IMR-90 (cell line): ENCODE data around the gene PXT1. TPM values are rescaled to one million over a fixed set of nuclear protein-coding genes. Genes with fewer than 3 reads are reported as not detected.

Experiments used
- ATAC-seq: fragments of 200-7000 bp; cut with Tn5 transposase; 2 replicates; pipeline ENCODE4 v1.9.1; 2020; ENCODE audit warnings: low read depth, mild to moderate bottlenecking, moderate library complexity
- BruUV-seq: library from RNA; stranded (reverse); fragments of 400-500 nt; replicated peaks from 2 replicates; lab custom pipeline; 2021; lab: Mats Ljungman, UMichigan
- CTCF ChIA-PET: fragments of 300-600 bp; formaldehyde crosslinking; extraction: SDS; loops from one replicate; lab custom pipeline; 2021; ENCODE audit warnings: antibody characterized with exemption; lab: Yijun Ruan, JAX
- POLR2A ChIA-PET: fragments of 300-600 bp; sonication (Branson Sonifier 250); formaldehyde crosslinking; loops from one replicate; lab custom pipeline; 2022; ENCODE audit warnings: antibody characterized with exemption; ENCODE audit not compliant: unreplicated experiment; lab: Charles Lee
- DNase-seq: peaks from one replicate; pipeline ENCODE4 v3.0.0; 2013
- H2AFZ ChIP-seq: replicated peaks from 2 replicates; pipeline ENCODE3; 2013; ENCODE audit warnings: low read length, mild to moderate bottlenecking; ENCODE audit not compliant: poor library complexity
- H2AK5ac ChIP-seq: 2 replicates; pipeline ENCODE4 v1.6.1; 2013; ENCODE audit warnings: low read depth, low read length, inconsistent platforms
- H2AK9ac ChIP-seq: replicated peaks from 2 replicates; pipeline ENCODE3; 2013; ENCODE audit warnings: mild to moderate bottlenecking, low read depth, low read length, moderate library complexity; ENCODE audit not compliant: poor library complexity
- H2BK120ac ChIP-seq: 2 replicates; pipeline ENCODE4 v1.6.1; 2013; ENCODE audit warnings: low read depth, low read length, inconsistent platforms
- H2BK15ac ChIP-seq: 3 replicates; pipeline ENCODE4 v1.6.1; 2013; ENCODE audit warnings: low read depth, low read length, inconsistent platforms
- H2BK20ac ChIP-seq: 2 replicates; pipeline ENCODE4 v1.6.1; 2013; ENCODE audit warnings: low read depth, mild to moderate bottlenecking, inconsistent platforms, low read length, moderate library complexity
- H2BK5ac ChIP-seq: 2 replicates; pipeline ENCODE4 v1.6.1; 2013; ENCODE audit warnings: mild to moderate bottlenecking, low read depth, low read length, inconsistent platforms; ENCODE audit not compliant: poor library complexity, severe bottlenecking
- H3K14ac ChIP-seq: replicated peaks from 2 replicates; pipeline ENCODE4 v1.6.1; 2013; ENCODE audit warnings: low read depth, low read length, inconsistent platforms
- H3K18ac ChIP-seq: 2 replicates; pipeline ENCODE4 v1.6.1; 2013; ENCODE audit warnings: low read depth, low read length, control low read depth
- H3K23ac ChIP-seq: 2 replicates; pipeline ENCODE4 v1.6.1; 2013; ENCODE audit warnings: low read depth, low read length, inconsistent platforms
- H3K27ac ChIP-seq: 2 replicates; pipeline ENCODE4 v1.5.1; 2013; ENCODE audit warnings: mild to moderate bottlenecking, control low read depth, low read length; ENCODE audit not compliant: insufficient read depth
- H3K27me3 ChIP-seq: 2 replicates; pipeline ENCODE4 v1.6.1; 2013; ENCODE audit warnings: low read length; ENCODE audit not compliant: control insufficient read depth, insufficient read depth
- H3K36me3 ChIP-seq: 2 replicates; pipeline ENCODE4 v1.6.1; 2013; ENCODE audit warnings: low read length, mixed read lengths; ENCODE audit not compliant: control insufficient read depth, insufficient read depth
- H3K4ac ChIP-seq: 2 replicates; pipeline ENCODE4 v1.6.1; 2013; ENCODE audit warnings: low read depth, low read length, inconsistent platforms
- H3K4me1 ChIP-seq: 2 replicates; pipeline ENCODE4 v1.6.1; 2013; ENCODE audit warnings: low read length, mixed read lengths; ENCODE audit not compliant: control insufficient read depth, insufficient read depth
- H3K4me2 ChIP-seq: 2 replicates; pipeline ENCODE4 v1.6.1; 2013; ENCODE audit warnings: low read depth, mild to moderate bottlenecking, control low read depth, low read length, moderate library complexity
- H3K4me3 ChIP-seq: 2 replicates; pipeline ENCODE4 v1.5.1; 2013; ENCODE audit warnings: low read depth, mild to moderate bottlenecking, control low read depth, low read length, moderate library complexity; ENCODE audit not compliant: insufficient read depth
- H3K56ac ChIP-seq: 2 replicates; pipeline ENCODE4 v1.6.1; 2013; ENCODE audit warnings: low read length, inconsistent platforms; ENCODE audit not compliant: insufficient read depth; ENCODE audit errors: extremely low read depth
- H3K79me1 ChIP-seq, 2 experiments: 2 replicates each; pipeline ENCODE4 v1.6.1; 2013; ENCODE audit warnings: low read length in 2 of 2, inconsistent platforms in 1 of 2, low read depth in 1 of 2
- H3K9ac ChIP-seq: 2 replicates; pipeline ENCODE4 v1.6.1; 2013; ENCODE audit warnings: low read depth, low read length, control low read depth
- H3K9me1 ChIP-seq: 2 replicates; pipeline ENCODE4 v1.6.1; 2013; ENCODE audit warnings: low read length, inconsistent platforms; ENCODE audit not compliant: insufficient read depth
- H3K9me3 ChIP-seq: 2 replicates; pipeline ENCODE4 v1.6.1; 2013; ENCODE audit warnings: low read length; ENCODE audit not compliant: control insufficient read depth, insufficient read depth
- H4K20me1 ChIP-seq: 2 replicates; pipeline ENCODE4 v1.6.1; 2013; ENCODE audit warnings: low read length, inconsistent platforms; ENCODE audit not compliant: insufficient read depth
- H4K5ac ChIP-seq: 2 replicates; pipeline ENCODE4 v1.6.1; 2013; ENCODE audit warnings: mild to moderate bottlenecking, low read depth, low read length, control low read depth
- H4K8ac ChIP-seq, 2 experiments: 2 replicates each; pipeline ENCODE4 v1.6.1; 2013; ENCODE audit warnings: low read depth in 2 of 2, low read length in 2 of 2, control low read depth in 1 of 2, inconsistent platforms in 1 of 2
- H4K91ac ChIP-seq: 2 replicates; pipeline ENCODE4 v1.6.1; 2013; ENCODE audit warnings: low read depth, low read length, inconsistent platforms; ENCODE audit not compliant: insufficient read depth
- RCOR1 ChIP-seq: IDR thresholded peaks from 2 replicates; pipeline ENCODE4 v1.6.1; 2012; ENCODE audit warnings: mild to moderate bottlenecking, low read length, improper control_type of control experiment; ENCODE audit not compliant: insufficient replicate concordance
- WGBS, 2 experiments: methylation state at CpG; one replicate each; pipeline versions ENCODE4 v1.1.5 to v1.1.7; 2013; ENCODE audit warnings: missing lambda C conversion rate in 2 of 2; ENCODE audit not compliant: insufficient read length in 1 of 2; ENCODE audit errors: extremely low coverage in 2 of 2; 5-methylcytosine and 5-hydroxymethylcytosine counted together
- dilution Hi-C: fragments of 300-500 bp; cut with HindIII; formaldehyde crosslinking; loops from one replicate; pipeline ENCODE4 v1.14.3; 2018; ENCODE audit warnings: low sequenced_read_pairs; ENCODE audit not compliant: unreplicated experiment
- in situ Hi-C: fragments of 300-500 bp; cut with MboI; formaldehyde crosslinking; loops from 3 replicates; pipeline ENCODE4 v1.14.3; 2019; ENCODE audit warnings: low sequenced_read_pairs, inconsistent platforms, mixed read lengths
- intact Hi-C: fragments of 100-400 bp; cut with micrococcal nuclease; formaldehyde crosslinking; loops from 2 replicates; pipeline ENCODE4 v1.10.0; 2022
- polyA plus RNA-seq, 3 experiments: library from polyadenylated mRNA; depleted of rRNA; stranded (reverse); fragments of >200 nt; gene quantifications; 2 replicates each; pipeline ENCODE4 v1.2.3, GENCODE V29; 2012; ENCODE audit warnings: low replicate concordance in 1 of 3
- total RNA-seq: library from RNA; depleted of rRNA; stranded (reverse); fragments of >200 nt; gene quantifications from 2 replicates; pipeline ENCODE4 v1.2.3, GENCODE V29; 2012

Gene PXT1
- total and polyA plus RNA-seq, 2 of the 4 experiments (the other 2 are of a cell fraction), result not detected

DNA sequence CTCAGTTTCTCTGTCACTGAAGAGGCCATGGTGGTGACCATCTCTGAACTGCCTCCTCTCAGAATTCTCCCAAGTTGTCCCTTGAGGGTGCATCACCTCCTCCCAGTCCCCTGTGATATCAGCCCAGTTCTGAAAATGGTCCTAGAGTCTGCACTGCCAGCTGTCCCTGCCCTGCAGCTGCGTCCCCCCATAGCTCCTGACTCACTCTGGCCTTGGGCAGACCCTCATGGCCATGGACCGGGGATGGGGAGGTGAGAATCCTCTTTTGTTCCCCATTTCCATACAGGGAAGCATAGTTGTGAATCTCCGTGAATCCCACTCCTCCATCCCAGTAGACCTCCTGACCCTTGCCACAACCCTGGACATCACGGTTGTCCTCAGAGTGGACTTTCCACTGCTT lies 59.7 kb downstream of the PXT1 start:
- H3K18ac ChIP-seq, result no peak overlapping the region
- in situ Hi-C loops, result no loop called here
- BruUV-seq, result no TSS peak
- ChIA-PET POLR2A (interaction anchor here (0.6 kb wide), 1 partner anchor 886 kb away, joined by 5 read pairs; the partner anchor contains the start of gene TEAD3), CTCF (no interaction called here)
- H2AFZ ChIP-seq, result no peak overlapping the region
- no peak overlapping the region for H4K5ac ChIP-seq
- H2AK5ac ChIP-seq, result no peak overlapping the region
- no peaks in the 10 kb centered on the region for H3K36me3 ChIP-seq
- no peak overlapping the region for H2AK9ac ChIP-seq
- H3K56ac ChIP-seq, result no peak overlapping the region
- H3K9ac ChIP-seq, result no peak overlapping the region
- H4K8ac ChIP-seq, result no peak overlapping the region
- no CpG with 5 or more reads among the region's 4 CpGs for WGBS, 2 experiments
- H3K9me1 ChIP-seq, result no peaks in the 10 kb centered on the region; the same call in 1 of the 2 replicates
- no peak overlapping the region for H3K14ac ChIP-seq
- H3K4ac ChIP-seq, result no peak overlapping the region
- no peak overlapping the region for H2BK15ac ChIP-seq
- H3K79me1 ChIP-seq, result no peaks in the 10 kb centered on the region
- dilution Hi-C loops, result no loop called here
- H3K27me3 ChIP-seq, result peaks cover 27% of the 10 kb centered on the region
- no peak overlapping the region for H3K27ac ChIP-seq
- no peak overlapping the region for H3K23ac ChIP-seq
- H4K91ac ChIP-seq, result no peak overlapping the region
- H2BK5ac ChIP-seq, result no peak overlapping the region
- H2BK120ac ChIP-seq, result no peak overlapping the region
- peaks cover 6% of the 10 kb centered on the region; the same call in 1 of the 2 replicates for H3K4me1 ChIP-seq
- H4K20me1 ChIP-seq, result no peaks in the 10 kb centered on the region
- ATAC-seq (no peak), DNase-seq (no peak)
- intact Hi-C loops, result no loop called here
- H2BK20ac ChIP-seq, result no peak overlapping the region
- no peak for TF ChIP-seq RCOR1
- H3K4me2 ChIP-seq, result no peak overlapping the region
- no peak overlapping the region for H3K4me3 ChIP-seq
- no peaks in the 10 kb centered on the region for H3K9me3 ChIP-seq
